GM12872 (cell line): ENCODE results near the gene MCRIP1.

Source experiments
- CTCF ChIP-seq: IDR thresholded peaks from 3 replicates; pipeline ENCODE4 v1.5.1; 2011; ENCODE audit warnings: low read depth, mild to moderate bottlenecking, low read length, moderate library complexity; ENCODE audit not compliant: insufficient read depth

The MCRIP1 gene

GRCh38 chr17:81842725-81843504 lies 9.8 kb upstream of the MCRIP1 start:
- TF ChIP-seq CTCF, result no peak

GRCh38 chr17:81842378-81842724 lies 9.3 kb upstream of the MCRIP1 start:
- TF ChIP-seq CTCF, result no peak

DNA sequence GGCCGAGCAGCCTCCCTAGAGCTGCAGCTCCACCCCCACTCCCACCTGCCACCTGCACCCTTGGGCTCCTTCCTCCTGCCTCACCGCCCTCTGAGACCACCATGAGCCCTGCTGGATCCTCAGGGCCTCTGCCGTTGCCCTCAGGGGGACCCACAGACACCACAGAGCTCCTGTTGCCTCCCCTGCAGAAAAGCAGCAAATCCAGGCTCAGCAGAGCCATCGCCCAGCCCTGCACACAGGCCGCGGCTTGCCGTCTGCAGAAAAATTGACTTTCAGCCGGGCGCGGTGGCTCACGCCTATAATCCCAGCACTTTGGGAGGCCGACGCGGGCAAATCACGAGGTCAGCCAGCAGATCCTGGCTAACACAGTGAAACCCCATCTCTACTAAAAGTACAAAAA lies 8.8 kb upstream of the MCRIP1 start:
- TF ChIP-seq CTCF, result no peak

- no peak for TF ChIP-seq CTCF
Observed at GRCh38 chr17:81840826-81841778, 8.0 kb upstream of the MCRIP1 start.

GRCh38 chr17:81839301-81839700 lies 6.2 kb upstream of the MCRIP1 start:
- TF ChIP-seq CTCF, result no peak

- TF ChIP-seq CTCF, result no peak
Observed at GRCh38 chr17:81838753-81839255, 5.7 kb upstream of the MCRIP1 start.

GRCh38 chr17:81837641-81838040 lies 4.5 kb upstream of the MCRIP1 start:
- no peak for TF ChIP-seq CTCF
